Breast epithelium (tissue), 4 donors: ENCODE data around the gene LYST. TPM values are rescaled to one million over a fixed set of nuclear protein-coding genes. Genes with fewer than 3 reads are reported as not detected.
"Not testable (repeated sequence)": the region's sequence is repeated elsewhere in the genome, so short reads cannot be mapped to it uniquely, and the experiment has no call there.

Source experiments
- DNase-seq, 2 donors: peaks; one replicate each; pipeline ENCODE4 v3.0.0-alpha.2; 2019; ENCODE audit warnings: low spot score in 2 of 2
- H3K27ac ChIP-seq, 2 donors: fragments of 200-600 bp; sonication (generic) in 1 of 2; one replicate each; pipeline ENCODE4 v1.5.1; 2016 to 2019; ENCODE audit warnings: mild to moderate bottlenecking in 1 of 2
- H3K27me3 ChIP-seq, 2 donors: fragments of 200-600 bp; sonication (generic) in 1 of 2; one replicate each; pipeline versions ENCODE4 v1.5.1 to v1.6.0; 2017 to 2019; ENCODE audit warnings: control low read depth in 1 of 2, mild to moderate bottlenecking in 1 of 2
- H3K36me3 ChIP-seq: fragments of 200-600 bp; one replicate; pipeline ENCODE4 v1.5.1; 2019
- H3K4me1 ChIP-seq, 2 donors: fragments of 200-600 bp; sonication (generic); one replicate each; pipeline ENCODE4 v1.5.1; 2016 to 2019; ENCODE audit warnings: control low read depth in 1 of 2
- H3K4me3 ChIP-seq, 3 donors: fragments of 200-600 bp; sonication (generic); 1 replicate in 2 of 3; 2 replicates in 1 of 3; pipeline ENCODE4 v1.5.1; 2016 to 2019; ENCODE audit warnings: mild to moderate bottlenecking in 3 of 3, moderate library complexity in 2 of 3
- H3K9me3 ChIP-seq, 2 donors: fragments of 200-600 bp; sonication (generic) in 1 of 2; one replicate each; pipeline ENCODE4 v1.5.1; 2016 to 2019; ENCODE audit warnings: control low read depth in 1 of 2
- CTCF ChIP-seq, 3 donors: fragments of 450-650 bp; IDR thresholded peaks; one replicate each; pipeline ENCODE4 v1.5.1; 2016 to 2017; ENCODE audit warnings: antibody characterized with exemption in 3 of 3, mild to moderate bottlenecking in 3 of 3, moderate library complexity in 3 of 3
- POLR2A ChIP-seq: fragments of 450-650 bp; IDR thresholded peaks from one replicate; pipeline ENCODE4 v1.6.1; 2016; ENCODE audit warnings: antibody characterized with exemption, mild to moderate bottlenecking, moderate library complexity
- POLR2AphosphoS5 ChIP-seq, 3 donors: sonication (generic); formaldehyde crosslinking; IDR thresholded peaks; one replicate each; pipeline ENCODE4 v1.6.1; 2017; ENCODE audit warnings: antibody characterized with exemption in 3 of 3
- intact Hi-C: fragments of 100-400 bp; cut with DNase I; formaldehyde crosslinking; loops from one replicate; pipeline ENCODE4 v1.15.1; 2023; ENCODE audit warnings: low total_unique reads
- total RNA-seq, 3 donors: library from RNA; depleted of rRNA; stranded (reverse); fragments of >200 nt; gene quantifications; one replicate each; pipeline ENCODE4 v1.1.0, GENCODE V29; 2016

The LYST gene
- total RNA-seq, 3 donors from 2014 or later: 63.3 to 78.3 (median 66.1) TPM

- H3K36me3 ChIP-seq: no peaks in the 10 kb centered on the region
- H3K4me1 ChIP-seq: no peaks in the 10 kb centered on the region
- no peaks in the 10 kb centered on the region for H3K9me3 ChIP-seq
- H3K4me3 ChIP-seq: no peak overlapping the region
- TF ChIP-seq POLR2AphosphoS5 (IDR thresholded peaks at IDR 0.05) (no peak), POLR2A (no peak)
- intact Hi-C loops: no loop called here
- H3K27me3 ChIP-seq: no peaks in the 10 kb centered on the region
- no peak for DNase-seq
- H3K27ac ChIP-seq: no peak overlapping the region
Observed at GRCh38 chr1:235766794-235767285, 99.9 kb downstream of the LYST start.

- TF ChIP-seq POLR2A (no peak), POLR2AphosphoS5 (IDR thresholded peaks at IDR 0.05) (no peak), CTCF (IDR thresholded peaks at IDR 0.05) (no peak)
- no peak overlapping the region for H3K27ac ChIP-seq
- no peak for DNase-seq
- no peaks in the 10 kb centered on the region for H3K4me1 ChIP-seq
- intact Hi-C loops: no loop called here
- H3K27me3 ChIP-seq: no peaks in the 10 kb centered on the region
- H3K36me3 ChIP-seq: no peaks in the 10 kb centered on the region
- no peak overlapping the region for H3K4me3 ChIP-seq
- no peaks in the 10 kb centered on the region for H3K9me3 ChIP-seq
Observed at GRCh38 chr1:235763962-235764361, 102.7 kb downstream of the LYST start.

GRCh38 chr1:235759336-235759735 is 107.4 kb downstream of the LYST start:
- Histone ChIP-seq H3K27me3 (no peaks in the 10 kb centered on the region), H3K4me1 (no peaks in the 10 kb centered on the region), H3K4me3 (no peak overlapping the region), H3K36me3 (no peaks in the 10 kb centered on the region), H3K9me3 (no peaks in the 10 kb centered on the region), H3K27ac (no peak overlapping the region)
- no peak for DNase-seq
- TF ChIP-seq POLR2A: no peak
- no peak for TF ChIP-seq CTCF (IDR thresholded peaks at IDR 0.05)
- no peak for TF ChIP-seq POLR2AphosphoS5 (IDR thresholded peaks at IDR 0.05)
- intact Hi-C loops: no loop called here

GRCh38 chr1:235758931-235759330 is 107.8 kb downstream of the LYST start:
- intact Hi-C loops: no loop called here
- H3K9me3 ChIP-seq: no peaks in the 10 kb centered on the region
- H3K36me3 ChIP-seq: no peaks in the 10 kb centered on the region
- H3K4me3 ChIP-seq: no peak overlapping the region
- no peaks in the 10 kb centered on the region for H3K4me1 ChIP-seq
- DNase-seq: no peak
- TF ChIP-seq POLR2A (no peak), POLR2AphosphoS5 (IDR thresholded peaks at IDR 0.05) (no peak), CTCF (IDR thresholded peaks at IDR 0.05) (no peak)
- no peaks in the 10 kb centered on the region for H3K27me3 ChIP-seq
- H3K27ac ChIP-seq: no peak overlapping the region

GRCh38 chr1:235757587-235758096 is 109.1 kb downstream of the LYST start:
- intact Hi-C loops: no loop called here
- DNase-seq: no peak
- H3K36me3 ChIP-seq: no peaks in the 10 kb centered on the region

GRCh38 chr1:235754186-235754585 is 112.5 kb downstream of the LYST start:
- H3K9me3 ChIP-seq, H3K36me3 ChIP-seq, H3K4me1 ChIP-seq, intact Hi-C loops, DNase-seq, H3K27ac ChIP-seq, H3K4me3 ChIP-seq, H3K27me3 ChIP-seq: not testable (repeated sequence)

More at GRCh38 chr1:235757587-235758096, 109.1 kb downstream of the LYST start:
- no peaks in the 10 kb centered on the region for H3K9me3 ChIP-seq
- H3K27me3 ChIP-seq: no peaks in the 10 kb centered on the region
- no peak for TF ChIP-seq POLR2AphosphoS5 (IDR thresholded peaks at IDR 0.05)
- no peak for TF ChIP-seq CTCF (IDR thresholded peaks at IDR 0.05)
- TF ChIP-seq POLR2A: no peak
- H3K27ac ChIP-seq: no peak overlapping the region
- no peaks in the 10 kb centered on the region for H3K4me1 ChIP-seq
- H3K4me3 ChIP-seq: no peak overlapping the region
